ES-I3 (cell line): ENCODE data around the gene MKX.

Experiments
- H3K36me3 ChIP-seq: 2 replicates; pipeline ENCODE4 v1.6.1; 2013; ENCODE audit warnings: mild to moderate bottlenecking, low read length, control low read depth, moderate library complexity; ENCODE audit not compliant: insufficient read depth
- H3K4me1 ChIP-seq: 2 replicates; pipeline ENCODE4 v1.6.1; 2013; ENCODE audit warnings: mild to moderate bottlenecking, control low read depth, low read length; ENCODE audit not compliant: insufficient read depth
- H3K9ac ChIP-seq: 2 replicates; pipeline ENCODE4 v1.6.1; 2013; ENCODE audit warnings: low read depth, mild to moderate bottlenecking, low read length, moderate library complexity
- H3K9me3 ChIP-seq: 2 replicates; pipeline ENCODE4 v1.6.1; 2013; ENCODE audit warnings: mild to moderate bottlenecking, low read length, moderate library complexity; ENCODE audit not compliant: control insufficient read depth, insufficient read depth

The MKX gene

DNA sequence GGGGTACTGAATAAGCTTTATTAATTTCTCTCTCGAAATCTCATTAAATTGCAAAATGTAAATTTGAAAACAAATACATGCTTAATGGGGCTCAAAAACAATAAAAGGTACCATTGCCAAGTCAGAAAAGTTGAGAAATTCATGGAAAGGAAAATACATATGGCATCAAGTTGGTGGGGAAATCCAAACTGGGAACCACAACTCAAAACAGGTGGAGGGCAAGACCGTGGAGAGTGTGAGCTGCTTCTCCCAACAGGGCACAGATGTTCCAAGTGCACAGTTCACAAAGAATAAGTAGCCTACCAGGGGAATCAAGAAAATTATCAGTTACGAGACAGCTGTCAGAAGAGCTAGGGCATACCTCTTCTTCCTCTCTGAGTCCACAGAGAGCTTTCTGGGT, 26.6 kb downstream of the MKX start:
- peaks cover 3% of the 10 kb centered on the region; the same call in 1 of the 2 replicates for H3K4me1 ChIP-seq
- no peaks in the 10 kb centered on the region for H3K9me3 ChIP-seq
- no peaks in the 10 kb centered on the region for H3K36me3 ChIP-seq
- no peak overlapping the region for H3K9ac ChIP-seq

GRCh38 chr10:27717861-27718260, 27.8 kb downstream of the MKX start:
- Histone ChIP-seq H3K9me3 (no peaks in the 10 kb centered on the region), H3K9ac (no peak overlapping the region), H3K4me1 (no peaks in the 10 kb centered on the region), H3K36me3 (no peaks in the 10 kb centered on the region)

DNA sequence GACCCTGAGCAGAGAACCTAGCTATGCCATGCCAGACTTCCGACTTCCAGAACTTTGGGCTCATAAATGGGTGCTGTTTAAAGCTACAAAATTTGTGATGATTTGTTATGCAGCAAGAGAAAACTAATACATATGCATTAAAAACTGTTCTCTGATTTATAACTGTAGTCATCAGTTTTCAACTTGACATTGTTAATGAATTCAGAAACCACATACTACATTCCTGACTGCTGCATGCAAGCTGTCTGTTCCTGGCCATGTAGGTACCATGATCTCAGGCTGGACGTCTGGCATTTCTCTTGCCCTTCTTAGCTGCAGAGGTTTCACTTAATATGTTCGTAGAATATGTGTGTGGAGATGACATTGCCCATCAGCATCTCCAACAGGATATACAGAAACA, 28.4 kb downstream of the MKX start:
- Histone ChIP-seq H3K9ac (no peak overlapping the region), H3K4me1 (no peaks in the 10 kb centered on the region), H3K9me3 (no peaks in the 10 kb centered on the region), H3K36me3 (no peaks in the 10 kb centered on the region)

DNA sequence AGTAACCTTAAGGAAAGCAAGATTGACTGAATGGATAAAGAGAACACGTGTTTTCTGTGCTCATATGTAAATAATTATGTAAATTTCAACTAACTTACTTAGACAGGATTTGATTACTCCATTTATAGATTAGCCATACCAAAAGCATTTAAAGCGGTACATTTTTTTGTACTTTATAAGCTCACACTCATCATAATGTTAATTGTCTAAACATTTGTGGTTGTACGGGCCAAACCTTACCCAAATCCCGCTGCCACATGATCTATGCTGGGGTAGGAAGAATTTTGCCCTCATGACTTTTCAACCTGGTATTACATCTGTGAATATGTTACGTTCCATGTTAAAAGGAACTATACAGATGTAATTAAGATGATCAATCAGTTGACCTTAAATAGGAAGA, 29.1 kb downstream of the MKX start:
- Histone ChIP-seq H3K9ac (no peak overlapping the region), H3K36me3 (no peaks in the 10 kb centered on the region), H3K4me1 (no peaks in the 10 kb centered on the region), H3K9me3 (no peaks in the 10 kb centered on the region)

GRCh38 chr10:27715505-27715904, 30.1 kb downstream of the MKX start:
- no peaks in the 10 kb centered on the region for H3K36me3 ChIP-seq
- H3K9ac ChIP-seq: no peak overlapping the region
- no peaks in the 10 kb centered on the region for H3K9me3 ChIP-seq
- no peaks in the 10 kb centered on the region for H3K4me1 ChIP-seq

- H3K9me3 ChIP-seq: no peaks in the 10 kb centered on the region
- no peak overlapping the region for H3K9ac ChIP-seq
- H3K4me1 ChIP-seq: no peaks in the 10 kb centered on the region
- H3K36me3 ChIP-seq: no peaks in the 10 kb centered on the region
Measured at GRCh38 chr10:27714349-27714748, 31.3 kb downstream of the MKX start.

DNA sequence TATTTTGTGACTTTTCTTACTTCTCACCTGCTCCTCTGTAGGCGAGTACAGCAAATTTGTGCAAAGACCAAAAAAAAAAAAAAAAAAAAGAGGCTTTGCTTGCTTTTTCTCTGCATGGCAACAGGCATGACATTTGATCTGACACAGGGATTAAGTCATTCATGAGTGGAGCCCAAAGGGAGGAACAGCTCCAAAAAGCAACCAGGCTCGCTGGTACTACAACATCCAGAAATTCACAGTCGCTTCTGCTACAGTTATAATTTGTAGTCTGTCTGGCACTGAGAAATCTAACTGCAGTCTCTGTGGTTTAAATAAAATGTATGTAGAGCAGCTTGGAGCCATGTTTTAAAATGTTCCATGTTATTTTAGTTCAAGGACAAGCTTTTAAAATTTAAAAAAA, 31.7 kb downstream of the MKX start:
- Histone ChIP-seq H3K9ac (no peak overlapping the region), H3K36me3 (no peaks in the 10 kb centered on the region)

DNA sequence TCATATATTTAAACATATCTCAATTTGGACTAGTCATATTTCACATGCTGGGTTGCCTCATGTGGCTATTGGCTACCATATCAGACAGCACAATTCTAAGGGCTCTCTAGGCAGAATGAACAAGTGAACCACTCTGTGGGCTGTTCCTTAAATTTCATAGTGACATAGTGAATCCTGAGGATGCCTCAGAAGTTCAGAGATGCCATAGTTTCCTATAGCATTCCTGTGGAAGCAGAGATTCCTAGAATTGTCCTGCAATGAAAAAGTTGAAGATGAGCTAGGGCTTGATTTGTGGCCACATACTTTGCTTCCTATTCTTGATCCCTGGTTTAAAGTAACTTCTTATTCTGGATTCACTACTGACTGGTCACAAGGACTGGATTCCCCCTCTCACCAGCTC, 35.6 kb downstream of the MKX start:
- Histone ChIP-seq H3K36me3 (no peaks in the 10 kb centered on the region), H3K9ac (no peak overlapping the region), H3K4me1 (no peaks in the 10 kb centered on the region), H3K9me3 (no peaks in the 10 kb centered on the region)

More for the DNA sequence above, 31.7 kb downstream of the MKX start:
- Histone ChIP-seq H3K4me1 (no peaks in the 10 kb centered on the region), H3K9me3 (no peaks in the 10 kb centered on the region)

- no peaks in the 10 kb centered on the region for H3K4me1 ChIP-seq
- no peaks in the 10 kb centered on the region for H3K36me3 ChIP-seq
- H3K9ac ChIP-seq: no peak overlapping the region
- H3K9me3 ChIP-seq: no peaks in the 10 kb centered on the region
Measured at GRCh38 chr10:27709304-27709703, 36.3 kb downstream of the MKX start.

- Histone ChIP-seq H3K36me3 (no peaks in the 10 kb centered on the region; the same call in 1 of the 2 replicates), H3K4me1 (peaks cover 8% of the 10 kb centered on the region; the same call in 1 of the 2 replicates), H3K9me3 (no peaks in the 10 kb centered on the region), H3K9ac (no peak overlapping the region)
Measured at GRCh38 chr10:27701938-27702537, 43.6 kb downstream of the MKX start.

DNA sequence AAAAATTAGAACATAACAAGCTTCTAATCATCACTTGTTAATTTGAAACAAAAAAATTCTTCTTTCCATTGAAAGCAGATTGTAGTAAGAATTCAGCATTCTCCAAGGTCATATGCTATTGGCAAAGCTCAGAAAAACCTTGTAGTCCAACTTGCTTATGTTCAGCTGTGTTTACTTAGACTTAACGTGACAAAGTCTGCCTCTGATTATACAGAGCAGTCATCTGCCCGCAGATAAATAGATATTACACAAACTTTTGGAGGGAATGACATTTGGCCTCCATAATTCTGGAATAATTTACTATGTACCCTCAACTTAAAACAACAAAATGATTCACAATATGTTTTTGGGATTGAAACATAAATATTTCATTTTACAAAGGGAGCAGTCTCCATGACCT, 45.8 kb downstream of the MKX start:
- peaks cover 8% of the 10 kb centered on the region; the same call in 1 of the 2 replicates for H3K4me1 ChIP-seq
- no peak overlapping the region for H3K9ac ChIP-seq
- no peaks in the 10 kb centered on the region; the same call in 1 of the 2 replicates for H3K36me3 ChIP-seq
- H3K9me3 ChIP-seq: no peaks in the 10 kb centered on the region

GRCh38 chr10:27698961-27699360, 46.7 kb downstream of the MKX start:
- Histone ChIP-seq H3K36me3 (no peaks in the 10 kb centered on the region; the same call in 1 of the 2 replicates), H3K9me3 (no peaks in the 10 kb centered on the region), H3K9ac (no peak overlapping the region), H3K4me1 (peaks cover 8% of the 10 kb centered on the region; the same call in 1 of the 2 replicates)

GRCh38 chr10:27696466-27696865, 49.2 kb downstream of the MKX start:
- H3K4me1 ChIP-seq: no peaks in the 10 kb centered on the region; the same call in 1 of the 2 replicates
- H3K36me3 ChIP-seq: no peaks in the 10 kb centered on the region; the same call in 1 of the 2 replicates
- H3K9me3 ChIP-seq: no peaks in the 10 kb centered on the region
- no peak overlapping the region for H3K9ac ChIP-seq

GRCh38 chr10:27695706-27696105, 49.9 kb downstream of the MKX start:
- Histone ChIP-seq H3K9ac (no peak overlapping the region), H3K9me3 (no peaks in the 10 kb centered on the region)

GRCh38 chr10:27695088-27695487, 50.5 kb downstream of the MKX start:
- no peaks in the 10 kb centered on the region for H3K4me1 ChIP-seq
- H3K36me3 ChIP-seq: no peaks in the 10 kb centered on the region; the same call in 1 of the 2 replicates
- no peaks in the 10 kb centered on the region for H3K9me3 ChIP-seq
- no peak overlapping the region for H3K9ac ChIP-seq

More at GRCh38 chr10:27695706-27696105, 49.9 kb downstream of the MKX start:
- no peaks in the 10 kb centered on the region; the same call in 1 of the 2 replicates for H3K36me3 ChIP-seq
- no peaks in the 10 kb centered on the region; the same call in 1 of the 2 replicates for H3K4me1 ChIP-seq
